Thyroid gland (tissue), 4 donors: Measurements from ENCODE around the gene FRG2B. TPM values are rescaled to one million over a fixed set of nuclear protein-coding genes. Genes with fewer than 3 reads are reported as not detected.
"Not testable (repeated sequence)": the region's sequence is repeated elsewhere in the genome, so short reads cannot be mapped to it uniquely, and the experiment has no call there.

Experiments used
- DNase-seq, 2 donors: peaks; one replicate each; pipeline ENCODE4 v3.0.0-alpha.2; 2019
- H3K27ac ChIP-seq, 3 donors: fragments of 200-600 bp; sonication (generic); 1 replicate in 2 of 3; 2 replicates in 1 of 3; pipeline ENCODE4 v1.5.1; 2016 to 2019; ENCODE audit warnings: mild to moderate bottlenecking in 1 of 3, moderate library complexity in 1 of 3
- H3K27me3 ChIP-seq: fragments of 200-600 bp; sonication (generic); one replicate; pipeline ENCODE4 v1.5.1; 2019
- H3K36me3 ChIP-seq, 2 donors: fragments of 200-600 bp; sonication (generic); one replicate each; pipeline ENCODE4 v1.5.1; 2016 to 2019
- H3K4me1 ChIP-seq, 2 donors: fragments of 200-600 bp; sonication (generic); one replicate each; pipeline ENCODE4 v1.5.1; 2017 to 2019
- H3K4me3 ChIP-seq, 3 donors: fragments of 200-600 bp; sonication (generic); replicated peaks in 1 of 3; 1 replicate in 2 of 3; 2 replicates in 1 of 3; pipeline ENCODE4 v1.5.1; 2016; ENCODE audit warnings: mild to moderate bottlenecking in 1 of 3
- H3K9me3 ChIP-seq: fragments of 200-600 bp; sonication (generic); one replicate; pipeline ENCODE4 v1.5.1; 2017
- POLR2A ChIP-seq, 2 donors: fragments of 450-650 bp; IDR thresholded peaks; one replicate each; pipeline ENCODE4 v1.6.1; 2017; ENCODE audit warnings: antibody characterized with exemption in 2 of 2, mild to moderate bottlenecking in 2 of 2, moderate library complexity in 1 of 2
- WGBS, 2 donors: methylation state at CpG; one replicate each; pipeline ENCODE4 v1.1.5; 2017; 5-methylcytosine and 5-hydroxymethylcytosine counted together
- intact Hi-C: fragments of 100-400 bp; cut with DNase I; formaldehyde crosslinking; loops from one replicate; pipeline ENCODE4 v1.15.1; 2023
- total RNA-seq, 4 donors: library from RNA; depleted of rRNA; stranded (reverse); fragments of >200 nt; gene quantifications; one replicate each; pipeline ENCODE4 v1.2.3, GENCODE V29; 2016
- TF ChIP-seq, protein P1 (sequence below), 6 experiments: fragments of 200-600 bp in 3 of 6; fragments of 450-650 bp in 3 of 6; sonication (generic) in 3 of 6; IDR thresholded peaks; one replicate each; pipeline ENCODE4 v1.5.1; 2016 to 2019; ENCODE audit warnings: antibody characterized with exemption in 6 of 6, mild to moderate bottlenecking in 2 of 6, inconsistent platforms in 1 of 6, moderate library complexity in 1 of 6

FRG2B gene
- total RNA-seq, 4 donors from 2014 or later, result not detected

DNA sequence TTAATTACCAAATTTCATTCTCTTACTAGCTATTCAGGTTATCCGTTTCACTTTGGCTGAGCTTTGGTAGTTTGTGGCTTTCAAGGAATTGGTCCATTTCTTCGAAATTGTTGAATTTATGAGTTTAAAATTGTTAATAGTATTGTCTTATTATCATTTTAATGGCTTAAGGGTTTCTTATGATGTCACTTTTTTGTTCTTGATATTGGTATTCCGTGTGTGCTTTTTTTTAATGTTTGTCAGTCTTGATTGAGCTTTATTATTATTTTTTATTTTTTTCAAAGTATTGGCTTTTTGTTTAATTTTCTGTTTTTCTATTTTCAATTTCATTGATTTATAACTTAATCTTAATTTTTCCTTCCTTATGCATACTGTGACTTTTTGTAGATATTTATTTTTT, 25.9 kb downstream of the FRG2B start:
- WGBS, 2 donors, result 59 to 63% methylated on average over 3 of the region's 3 CpGs
- no peaks in the 10 kb centered on the region for H3K9me3 ChIP-seq

DNA sequence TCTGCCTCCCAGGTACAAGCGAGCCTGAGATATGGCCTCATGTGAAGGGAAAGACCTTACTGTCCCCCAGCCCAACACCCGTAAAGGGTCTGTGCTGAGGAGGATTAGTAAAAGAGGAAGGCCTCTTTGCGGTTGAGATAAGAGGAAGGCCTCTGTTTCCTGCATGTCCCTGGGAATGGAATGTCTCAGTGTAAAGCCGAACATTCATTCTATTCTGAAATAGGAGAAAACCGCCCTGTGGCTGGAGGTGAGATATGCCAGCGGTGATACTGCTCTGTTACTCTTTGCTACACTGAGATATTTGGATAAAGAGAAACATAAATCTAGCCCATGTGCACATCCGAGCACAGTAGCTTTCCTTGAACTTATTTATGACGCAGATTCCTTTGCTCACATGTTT, 26.7 kb downstream of the FRG2B start:
- H3K27me3 ChIP-seq, intact Hi-C loops, H3K36me3 ChIP-seq, H3K27ac ChIP-seq, H3K9me3 ChIP-seq, H3K4me1 ChIP-seq, H3K4me3 ChIP-seq, DNase-seq: not testable (repeated sequence)
- 73 to 78% methylated on average over 8 of the region's 8 CpGs for WGBS, 2 donors

More for the DNA sequence above, 25.9 kb downstream of the FRG2B start:
- Histone ChIP-seq H3K4me3 (no peak overlapping the region), H3K27ac (no peak overlapping the region), H3K36me3 (no peaks in the 10 kb centered on the region), H3K27me3 (no peaks in the 10 kb centered on the region), H3K4me1 (no peaks in the 10 kb centered on the region)
- no peak for DNase-seq
- intact Hi-C loops, result no loop called here
- TF ChIP-seq, protein P1, sequence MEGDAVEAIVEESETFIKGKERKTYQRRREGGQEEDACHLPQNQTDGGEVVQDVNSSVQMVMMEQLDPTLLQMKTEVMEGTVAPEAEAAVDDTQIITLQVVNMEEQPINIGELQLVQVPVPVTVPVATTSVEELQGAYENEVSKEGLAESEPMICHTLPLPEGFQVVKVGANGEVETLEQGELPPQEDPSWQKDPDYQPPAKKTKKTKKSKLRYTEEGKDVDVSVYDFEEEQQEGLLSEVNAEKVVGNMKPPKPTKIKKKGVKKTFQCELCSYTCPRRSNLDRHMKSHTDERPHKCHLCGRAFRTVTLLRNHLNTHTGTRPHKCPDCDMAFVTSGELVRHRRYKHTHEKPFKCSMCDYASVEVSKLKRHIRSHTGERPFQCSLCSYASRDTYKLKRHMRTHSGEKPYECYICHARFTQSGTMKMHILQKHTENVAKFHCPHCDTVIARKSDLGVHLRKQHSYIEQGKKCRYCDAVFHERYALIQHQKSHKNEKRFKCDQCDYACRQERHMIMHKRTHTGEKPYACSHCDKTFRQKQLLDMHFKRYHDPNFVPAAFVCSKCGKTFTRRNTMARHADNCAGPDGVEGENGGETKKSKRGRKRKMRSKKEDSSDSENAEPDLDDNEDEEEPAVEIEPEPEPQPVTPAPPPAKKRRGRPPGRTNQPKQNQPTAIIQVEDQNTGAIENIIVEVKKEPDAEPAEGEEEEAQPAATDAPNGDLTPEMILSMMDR (IDR thresholded peaks at IDR 0.05), result no peak
- TF ChIP-seq POLR2A (IDR thresholded peaks at IDR 0.05), result no peak

DNA sequence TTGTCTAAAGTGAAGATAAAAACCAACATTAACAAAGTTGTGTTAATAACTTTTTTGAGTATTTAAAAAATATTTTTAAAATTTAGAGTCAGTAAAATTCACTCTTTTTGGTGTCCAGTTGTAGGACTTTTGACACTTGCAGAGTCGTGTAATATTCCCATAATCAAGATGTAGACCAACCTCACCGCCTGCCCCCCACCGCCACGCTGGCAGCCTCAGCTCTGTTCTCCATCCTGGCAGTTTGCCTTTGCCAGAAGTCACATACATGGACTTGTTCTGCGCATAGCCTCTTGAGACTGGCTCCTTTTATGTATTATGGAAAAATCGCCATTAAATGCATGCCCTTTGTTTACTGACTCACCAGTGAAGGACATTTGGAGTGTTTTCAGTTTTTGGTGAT, 33.9 kb downstream of the FRG2B start:
- Histone ChIP-seq H3K4me3 (no peak overlapping the region), H3K27ac (no peak overlapping the region), H3K4me1 (no peaks in the 10 kb centered on the region), H3K9me3 (no peaks in the 10 kb centered on the region), H3K36me3 (no peaks in the 10 kb centered on the region), H3K27me3 (no peaks in the 10 kb centered on the region)
- DNase-seq, result no peak
- TF ChIP-seq, protein P1 (IDR thresholded peaks at IDR 0.05), result no peak
- TF ChIP-seq POLR2A (IDR thresholded peaks at IDR 0.05), result no peak
- intact Hi-C loops, result no loop called here
- 72 to 75% methylated on average over 6 of the region's 6 CpGs for WGBS, 2 donors

DNA sequence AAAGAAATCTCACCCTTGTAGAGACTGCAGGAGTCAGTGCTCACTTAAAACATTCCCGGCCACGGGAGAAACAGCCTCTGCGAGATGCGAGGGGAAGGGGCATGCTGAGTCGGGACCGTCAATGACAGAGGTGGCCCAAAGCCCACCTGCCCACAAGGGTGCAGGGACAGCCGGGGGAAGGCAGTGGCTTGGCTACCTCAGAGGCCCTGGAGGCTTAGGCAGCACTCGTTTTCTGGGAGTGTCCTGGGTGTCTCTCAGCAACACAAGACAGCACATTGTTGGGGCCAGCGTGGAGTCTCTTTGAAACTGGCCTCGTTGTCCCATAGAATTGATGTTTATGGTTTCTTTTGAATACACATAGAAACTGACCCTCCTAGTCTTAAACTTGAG, 35.6 kb downstream of the FRG2B start:
- no peaks in the 10 kb centered on the region for H3K27me3 ChIP-seq
- WGBS, 2 donors, result 75% methylated on average over 8 to 10 of the region's 10 CpGs
- no peak for TF ChIP-seq POLR2A (IDR thresholded peaks at IDR 0.05)
- TF ChIP-seq, protein P1 (IDR thresholded peaks at IDR 0.05), result no peak
- intact Hi-C loops, result no loop called here
- H3K4me3 ChIP-seq, result no peak overlapping the region
- no peaks in the 10 kb centered on the region for H3K9me3 ChIP-seq
- H3K36me3 ChIP-seq, result no peaks in the 10 kb centered on the region
- DNase-seq, result no peak
- no peak overlapping the region for H3K27ac ChIP-seq
- H3K4me1 ChIP-seq, result no peaks in the 10 kb centered on the region

DNA sequence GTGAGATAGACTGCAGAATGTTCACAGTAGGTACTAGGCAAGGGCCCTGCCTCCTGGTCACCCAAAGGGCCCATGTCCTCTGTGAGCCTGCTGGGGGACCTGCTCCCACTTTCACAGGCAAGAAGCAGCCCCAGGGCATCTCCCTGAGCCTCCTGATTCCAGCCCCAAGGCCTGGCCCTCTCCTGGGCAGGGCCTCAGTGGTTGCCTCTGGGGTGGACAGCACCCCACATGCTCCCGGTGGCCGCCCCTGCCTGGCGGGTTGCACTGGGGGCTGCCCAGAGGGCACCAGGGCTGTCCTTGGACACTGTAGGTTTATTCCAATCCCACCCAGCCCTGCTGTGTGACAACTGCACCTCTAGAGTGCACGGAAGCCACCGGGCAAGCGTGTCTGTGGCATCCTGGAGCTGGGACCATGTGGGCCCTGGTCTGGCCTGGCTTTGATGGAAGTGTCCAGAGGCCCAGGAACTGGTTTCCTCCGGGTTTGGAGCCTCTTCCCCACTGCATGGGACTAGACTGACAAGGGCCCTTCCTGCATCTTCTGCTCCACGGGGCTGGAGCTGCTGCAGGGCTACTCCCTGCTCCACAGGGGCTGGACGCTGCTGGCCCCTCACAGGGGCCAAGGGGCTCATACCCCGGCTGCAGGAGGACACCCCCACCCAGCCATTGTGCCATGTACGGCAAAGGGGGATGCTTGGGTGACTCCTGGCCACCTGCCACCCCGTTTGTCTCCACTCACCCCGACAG, 36.2 kb downstream of the FRG2B start:
- no peaks in the 10 kb centered on the region for H3K27me3 ChIP-seq
- no peak for DNase-seq
- no peak overlapping the region for H3K4me3 ChIP-seq
- WGBS, 2 donors, result 73 to 78% methylated on average over 4 to 12 of the region's 13 CpGs
- H3K4me1 ChIP-seq, result no peaks in the 10 kb centered on the region
- H3K36me3 ChIP-seq, result no peaks in the 10 kb centered on the region
- H3K27ac ChIP-seq, result no peak overlapping the region
- no peak for TF ChIP-seq POLR2A (IDR thresholded peaks at IDR 0.05)
- TF ChIP-seq, protein P1 (IDR thresholded peaks at IDR 0.05), result no peak
- no peaks in the 10 kb centered on the region for H3K9me3 ChIP-seq
- intact Hi-C loops, result no loop called here

DNA sequence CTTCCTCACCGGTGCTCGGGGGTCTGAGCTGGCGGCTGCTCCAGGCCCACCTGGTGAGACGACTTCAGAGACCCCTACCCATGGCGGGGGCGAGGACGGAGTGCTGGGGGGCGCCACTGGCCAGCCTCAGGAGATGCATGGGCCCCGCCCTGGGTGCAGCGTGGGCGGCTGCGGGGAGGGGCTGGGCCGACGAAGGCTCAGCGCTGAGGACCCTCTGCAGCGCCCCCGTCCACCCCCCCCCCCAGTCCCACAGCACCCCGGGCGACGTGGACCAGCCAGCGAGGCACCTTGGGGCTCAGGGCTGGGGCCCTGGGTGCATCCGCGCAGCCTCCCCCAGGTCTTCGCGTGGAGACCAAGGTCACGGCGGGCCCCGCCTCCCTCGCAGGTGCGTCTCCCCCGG, 49.6 kb downstream of the FRG2B start:
- H3K9me3 ChIP-seq, H3K27me3 ChIP-seq, H3K4me1 ChIP-seq, H3K4me3 ChIP-seq, DNase-seq, H3K27ac ChIP-seq, H3K36me3 ChIP-seq, intact Hi-C loops: not testable (repeated sequence)
- no CpG with 5 or more reads among the region's 31 CpGs for WGBS, 2 donors

Other genes with a start within 250 kb of the FRG2B start
- 10 to 100 TPM in 2 of 4 donors, 1 to 10 TPM in 2; 3.5 to 11.0 (median 9.9) TPM for gene PAOX, start 247.5 kb downstream of the FRG2B start, total RNA-seq
- gene MTG1, start 232.6 kb downstream of the FRG2B start, total RNA-seq, result 10 to 100 TPM; 23.8 to 40.8 (median 35.0) TPM
- under 1 TPM in 1 of 4 donors, not detected in 3; 0.15 TPM for gene SPRN, start 202.2 kb downstream of the FRG2B start, total RNA-seq
- gene SCART1, start 172.8 kb downstream of the FRG2B start, total RNA-seq, result 10 to 100 TPM in 1 of 4 donors, 1 to 10 TPM in 3; 2.6 to 12.6 (median 3.4) TPM
- gene CYP2E1, start 99.4 kb downstream of the FRG2B start, total RNA-seq, result 1 to 10 TPM in 2 of 4 donors, under 1 TPM in 2; 0.20 to 2.6 (median 1.4) TPM
- 1 to 10 TPM in 2 of 4 donors, not detected in 2; 1.0 to 6.4 TPM for gene SYCE1, start 61.2 kb downstream of the FRG2B start, total RNA-seq